ENCODE measurements around the gene TINCR. TPM values are rescaled to one million over a fixed set of nuclear protein-coding genes. Genes with fewer than 3 reads are reported as not detected.

TINCR gene
- polyA plus RNA-seq, 2 of the 4 experiments (the other 2 are of a cell fraction), result 1.2 to 1.8 TPM

GRCh38 chr19:5593343-5594255 lies 25.8 kb upstream of the TINCR start:
- CTCF ChIA-PET, result interaction anchor here (1.4 kb wide), 1 partner anchor 16 kb away, joined by 3 read pairs; no protein-coding TSS in a partner anchor
- Histone ChIP-seq H3K4me2 (no peak overlapping the region), H3K4me3 (no peak overlapping the region), H3K9me3 (no peaks in the 10 kb centered on the region), H3K27ac (no peak overlapping the region), H3K4me1 (no peaks in the 10 kb centered on the region)
- POLR2A ChIA-PET, result no interaction called here
- TF ChIP-seq CEBPB (IDR thresholded peaks at IDR 0.05), result no peak
- TF ChIP-seq NR3C1 (IDR thresholded peaks at IDR 0.05), result no peak
- TF ChIP-seq HDAC2 (IDR thresholded peaks at IDR 0.05), result no peak
- TF ChIP-seq GATA3 (IDR thresholded peaks at IDR 0.05; ENCODE audit: borderline replicate concordance), result no peak
- TF ChIP-seq KDM5A (IDR thresholded peaks at IDR 0.05), result no peak
- TF ChIP-seq RFX5 (IDR thresholded peaks at IDR 0.05), result no peak
- FAIRE-seq (no peak), DNase-seq (ENCODE audit: low read depth in 1 of 2, low spot score in 1 of 2) (no peak), ATAC-seq (no peak)
- 97% methylated on average over 67 of the region's 67 CpGs for WGBS (ENCODE audit: missing lambda C conversion rate)

- no peak for ATAC-seq
- no peaks in the 10 kb centered on the region for H3K9me3 ChIP-seq
- no peak for FAIRE-seq
- no peak overlapping the region for H3K4me2 ChIP-seq
- ChIA-PET CTCF (interaction anchor here (1.0 to 1.4 kb wide), 2 partner anchors 14 to 16 kb away, joined by 3 read pairs; no protein-coding TSS in a partner anchor), POLR2A (no interaction called here)
- no peaks in the 10 kb centered on the region for H3K4me1 ChIP-seq
- no peak for DNase-seq (ENCODE audit: low read depth in 1 of 2, low spot score in 1 of 2)
- WGBS (ENCODE audit: missing lambda C conversion rate), result 91% methylated on average over 20 of the region's 24 CpGs
- TF ChIP-seq MAX (IDR thresholded peaks at IDR 0.05) (no peak), BHLHE40 (IDR thresholded peaks at IDR 0.05; ENCODE audit: low read depth, low read length) (no peak), PHF8 (IDR thresholded peaks at IDR 0.05; ENCODE audit: borderline replicate concordance, low read depth) (no peak), HES2 (IDR thresholded peaks at IDR 0.05) (no peak), POLR2AphosphoS2 (conservative IDR thresholded peaks at IDR 0.05; ENCODE audit: low read length) (no peak), MAZ (IDR thresholded peaks at IDR 0.05; ENCODE audit: borderline replicate concordance, low read depth, low read length) (no peak), ELK1 (IDR thresholded peaks at IDR 0.05; ENCODE audit: low read depth, low read length) (no peak)
- H3K27ac ChIP-seq, result no peak overlapping the region
- no peak overlapping the region for H3K4me3 ChIP-seq
Observed at GRCh38 chr19:5592531-5593342, 25.0 kb upstream of the TINCR start.

- H3K9me3 ChIP-seq, result no peaks in the 10 kb centered on the region
- DNase-seq (ENCODE audit: low read depth in 1 of 2, low spot score in 1 of 2) (no peak), FAIRE-seq (no peak), ATAC-seq (no peak)
- TF ChIP-seq E2F6 (IDR thresholded peaks at IDR 0.05; ENCODE audit: borderline replicate concordance, low read depth), result no peak
- TF ChIP-seq CHD2 (IDR thresholded peaks at IDR 0.05; ENCODE audit: low read length, partially characterized antibody), result no peak
- TF ChIP-seq CHD4 (IDR thresholded peaks at IDR 0.05; ENCODE audit: borderline replicate concordance), result no peak
- no peak for TF ChIP-seq BHLHE40 (IDR thresholded peaks at IDR 0.05; ENCODE audit: low read depth, low read length)
- TF ChIP-seq RARB (CRISPR knock-in tag; IDR thresholded peaks at IDR 0.05), result no peak
- TF ChIP-seq SREBF2 (IDR thresholded peaks at IDR 0.05), result no peak
- no peak for TF ChIP-seq ELK1 (IDR thresholded peaks at IDR 0.05; ENCODE audit: low read depth, low read length)
- TF ChIP-seq MYC (IDR thresholded peaks at IDR 0.05; ENCODE audit: borderline replicate concordance, low read length), result no peak
- no peak for TF ChIP-seq FOSB (CRISPR knock-in tag; IDR thresholded peaks at IDR 0.05)
- TF ChIP-seq HOXA7 (CRISPR knock-in tag; IDR thresholded peaks at IDR 0.05), result no peak
- TF ChIP-seq TP53 (CRISPR knock-in tag; IDR thresholded peaks at IDR 0.05), result no peak
- TF ChIP-seq ATOH8 (CRISPR knock-in tag; IDR thresholded peaks at IDR 0.05; ENCODE audit: low read depth), result no peak
- TF ChIP-seq CBX2 (IDR thresholded peaks at IDR 0.05; ENCODE audit: borderline replicate concordance, low read depth), result no peak
- no peak for TF ChIP-seq ZSCAN20 (CRISPR knock-in tag; IDR thresholded peaks at IDR 0.05)
- H3K4me2 ChIP-seq, result no peak overlapping the region
- CTCF ChIA-PET, result no interaction called here
- no peak overlapping the region for H3K4me3 ChIP-seq
- WGBS (ENCODE audit: missing lambda C conversion rate), result 95% methylated on average over 14 of the region's 17 CpGs
- POLR2A ChIA-PET, result interaction anchor here (0.6 kb wide), 1 partner anchor 8 kb away, joined by 3 read pairs; no protein-coding TSS in a partner anchor
- H3K4me1 ChIP-seq, result no peaks in the 10 kb centered on the region
- no peak overlapping the region for H3K27ac ChIP-seq
Observed at GRCh38 chr19:5591476-5591875, 23.7 kb upstream of the TINCR start.
